CD4-positive, alpha-beta memory T cell (primary cell): ENCODE measurements around the gene PCGF3. TPM values are rescaled to one million over a fixed set of nuclear protein-coding genes. Genes with fewer than 3 reads are reported as not detected.
"Not testable (repeated sequence)": the region's sequence is repeated elsewhere in the genome, so short reads cannot be mapped to it uniquely, and the experiment has no call there.

Source experiments
- CTCF ChIA-PET: fragments of 350-600 bp; sonication (Branson Sonifier 250); formaldehyde crosslinking; loops from one replicate; lab custom pipeline; 2021; ENCODE audit warnings: inconsistent platforms; ENCODE audit not compliant: partially characterized antibody; lab: Charles Lee
- POLR2A ChIA-PET: fragments of 350-600 bp; sonication (Branson Sonifier 250); formaldehyde crosslinking; loops from one replicate; lab custom pipeline; 2021; ENCODE audit not compliant: partially characterized antibody; lab: Charles Lee
- DNase-seq, 5 donors: peaks; one replicate each; pipeline versions ENCODE4 v3.0.0 to v3.0.0-alpha.2; 2020 to 2022; ENCODE audit warnings: mixed read lengths in 1 of 5
- H3K27ac ChIP-seq: one replicate; pipeline ENCODE4 v1.7.0; 2013; ENCODE audit warnings: low read depth, low read length
- H3K27me3 ChIP-seq: 2 replicates; pipeline ENCODE4 v1.7.0; 2013; ENCODE audit warnings: mild to moderate bottlenecking, low read length, moderate library complexity; ENCODE audit not compliant: insufficient read depth
- H3K36me3 ChIP-seq: 2 replicates; pipeline ENCODE4 v1.7.0; 2013; ENCODE audit warnings: mild to moderate bottlenecking, low read length, moderate library complexity; ENCODE audit not compliant: insufficient read depth
- H3K4me1 ChIP-seq: 2 replicates; pipeline ENCODE4 v1.7.0; 2013; ENCODE audit warnings: mild to moderate bottlenecking, low read length, moderate library complexity; ENCODE audit not compliant: insufficient read depth
- H3K4me3 ChIP-seq, 2 donors: one replicate each; pipeline ENCODE4 v1.7.0; 2013; ENCODE audit warnings: low read length in 2 of 2, mild to moderate bottlenecking in 1 of 2
- H3K9me3 ChIP-seq, 2 donors: one replicate each; pipeline ENCODE4 v1.7.0; 2013; ENCODE audit warnings: low read length in 2 of 2, control low read depth in 1 of 2; ENCODE audit not compliant: control insufficient read depth in 1 of 2
- H3K27ac Mint-ChIP-seq, 7 donors: one replicate each; pipeline ENCODE4 v1.8.0; 2020 to 2021; ENCODE audit warnings: mixed read lengths in 7 of 7, mild to moderate bottlenecking in 6 of 7, inconsistent platforms in 3 of 7, moderate library complexity in 3 of 7
- H3K27me3 Mint-ChIP-seq, 2 donors: one replicate each; pipeline ENCODE4 v1.8.0; 2020 to 2021; ENCODE audit warnings: mixed read lengths in 2 of 2
- H3K36me3 Mint-ChIP-seq, 2 donors: one replicate each; pipeline ENCODE4 v1.8.0; 2020 to 2021; ENCODE audit warnings: mixed read lengths in 2 of 2, inconsistent platforms in 1 of 2, mild to moderate bottlenecking in 1 of 2
- H3K4me1 Mint-ChIP-seq, 4 donors: one replicate each; pipeline ENCODE4 v1.8.0; 2020 to 2021; ENCODE audit warnings: mixed read lengths in 4 of 4, mild to moderate bottlenecking in 1 of 4
- H3K4me3 Mint-ChIP-seq, 8 donors: one replicate each; pipeline ENCODE4 v1.8.0; 2020 to 2021; ENCODE audit warnings: mixed read lengths in 8 of 8, mild to moderate bottlenecking in 7 of 8, moderate library complexity in 6 of 8, inconsistent platforms in 3 of 8
- H3K9me3 Mint-ChIP-seq, 8 donors: one replicate each; pipeline ENCODE4 v1.8.0; 2020 to 2021; ENCODE audit warnings: mixed read lengths in 8 of 8, mild to moderate bottlenecking in 5 of 8, inconsistent platforms in 3 of 8, moderate library complexity in 1 of 8
- intact Hi-C: fragments of 100-400 bp; cut with micrococcal nuclease; formaldehyde crosslinking; loops from one replicate; pipeline ENCODE4 v1.15.1; 2023
- polyA plus RNA-seq, 2 donors: library from polyadenylated mRNA; unstranded; fragments of 300-500 nt; fragmentation: Illumina TruSeq; gene quantifications; one replicate each; pipeline ENCODE4 v1.2.3, GENCODE V29; 2021
- total RNA-seq, 2 experiments: library from RNA; stranded (reverse); gene quantifications; one replicate each; pipeline ENCODE4 v1.2.3, GENCODE V29; 2021

The PCGF3 gene
- total and polyA plus RNA-seq, 4 experiments from 2014 or later = 2.9 to 73.8 (median 35.6) TPM

DNA sequence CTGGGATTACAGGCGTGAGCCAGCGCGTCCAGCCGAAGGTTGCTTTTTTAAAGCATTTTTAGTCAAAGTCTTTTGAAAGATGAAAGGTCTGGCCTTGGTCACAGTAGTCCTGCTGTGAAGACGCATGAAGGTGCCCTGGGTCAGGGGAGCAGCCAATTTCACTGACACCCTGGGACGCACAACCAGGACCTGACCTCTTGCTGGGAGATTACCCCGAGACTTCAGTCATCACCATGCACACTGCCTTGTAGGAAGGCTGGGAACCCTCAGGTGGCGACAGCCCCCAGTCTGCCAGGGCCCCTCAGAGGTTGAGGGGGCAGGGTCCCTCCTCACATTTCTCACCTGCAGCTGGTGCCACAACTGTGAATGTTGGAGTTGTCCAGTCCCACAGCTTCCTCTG lies 67.1 kb downstream of the PCGF3 start:
- H3K27ac Mint-ChIP-seq = peak overlapping the region in 2 of 7 donors; percentile 19 to 48
- H3K27me3 ChIP-seq = no peaks in the 10 kb centered on the region
- peaks cover 0 to 2% (median 0%) of the 10 kb centered on the region in 8 donors for H3K9me3 Mint-ChIP-seq
- H3K4me1 ChIP-seq = peaks cover 41% of the 10 kb centered on the region
- DNase-seq = no peak
- H3K27me3 Mint-ChIP-seq = no peaks in the 10 kb centered on the region
- intact Hi-C loops = no loop called here
- H3K4me3 Mint-ChIP-seq = no peak overlapping the region
- H3K9me3 ChIP-seq = no peaks in the 10 kb centered on the region
- no peak overlapping the region for H3K4me3 ChIP-seq
- POLR2A ChIA-PET = interaction anchor here (0.8 kb wide), 1 partner anchor 9 kb away, joined by 3 read pairs; no protein-coding TSS in a partner anchor
- H3K27ac ChIP-seq = no peak overlapping the region
- peaks cover 12% of the 10 kb centered on the region for H3K36me3 ChIP-seq
- peaks cover 30 to 72% (median 51%) of the 10 kb centered on the region in 4 donors for H3K4me1 Mint-ChIP-seq
- CTCF ChIA-PET = interaction anchor here (0.5 kb wide), 1 partner anchor 578 kb away, joined by 3 read pairs; no protein-coding TSS in a partner anchor
- H3K36me3 Mint-ChIP-seq = peaks cover 45 to 53% of the 10 kb centered on the region in 2 donors

DNA sequence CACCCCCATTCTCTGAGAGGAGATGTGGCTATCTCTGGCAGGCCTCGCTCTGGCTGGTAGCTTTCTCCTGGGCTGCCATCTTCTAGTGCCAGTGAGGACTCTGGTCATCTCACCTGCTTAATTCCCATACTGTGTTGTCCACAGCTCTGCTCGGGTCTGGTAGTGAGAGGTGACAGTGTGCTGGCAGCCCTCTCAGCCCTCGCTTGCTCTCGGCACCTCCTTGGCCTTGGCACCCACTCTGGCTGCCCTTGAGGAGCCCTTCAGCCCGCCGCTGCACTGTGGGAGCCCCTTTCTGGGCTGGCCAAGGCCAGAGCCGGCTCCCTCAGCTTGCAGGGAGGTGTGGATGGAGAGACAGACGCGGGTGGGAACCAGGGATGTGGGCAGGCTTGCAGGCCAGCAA lies 67.6 kb downstream of the PCGF3 start:
- ChIA-PET CTCF (interaction anchor here (0.5 kb wide), 1 partner anchor 578 kb away, joined by 3 read pairs; no protein-coding TSS in a partner anchor), POLR2A (interaction anchor here (0.8 kb wide), 1 partner anchor 9 kb away, joined by 3 read pairs; no protein-coding TSS in a partner anchor)
- peaks cover 34 to 76% (median 55%) of the 10 kb centered on the region in 4 donors for H3K4me1 Mint-ChIP-seq
- H3K4me3 ChIP-seq = no peak overlapping the region
- no peaks in the 10 kb centered on the region for H3K27me3 Mint-ChIP-seq
- H3K36me3 Mint-ChIP-seq = peaks cover 49 to 56% of the 10 kb centered on the region in 2 donors
- peak overlapping the region in 1 of 7 donors; percentile 19 for H3K27ac Mint-ChIP-seq
- H3K27me3 ChIP-seq = no peaks in the 10 kb centered on the region
- no peak for DNase-seq
- H3K36me3 ChIP-seq = peaks cover 12% of the 10 kb centered on the region
- intact Hi-C loops = no loop called here
- H3K4me1 ChIP-seq = peaks cover 46% of the 10 kb centered on the region
- H3K4me3 Mint-ChIP-seq = no peak overlapping the region
- H3K9me3 Mint-ChIP-seq = peaks cover 0 to 2% (median 0%) of the 10 kb centered on the region in 8 donors
- no peak overlapping the region for H3K27ac ChIP-seq
- no peaks in the 10 kb centered on the region for H3K9me3 ChIP-seq

DNA sequence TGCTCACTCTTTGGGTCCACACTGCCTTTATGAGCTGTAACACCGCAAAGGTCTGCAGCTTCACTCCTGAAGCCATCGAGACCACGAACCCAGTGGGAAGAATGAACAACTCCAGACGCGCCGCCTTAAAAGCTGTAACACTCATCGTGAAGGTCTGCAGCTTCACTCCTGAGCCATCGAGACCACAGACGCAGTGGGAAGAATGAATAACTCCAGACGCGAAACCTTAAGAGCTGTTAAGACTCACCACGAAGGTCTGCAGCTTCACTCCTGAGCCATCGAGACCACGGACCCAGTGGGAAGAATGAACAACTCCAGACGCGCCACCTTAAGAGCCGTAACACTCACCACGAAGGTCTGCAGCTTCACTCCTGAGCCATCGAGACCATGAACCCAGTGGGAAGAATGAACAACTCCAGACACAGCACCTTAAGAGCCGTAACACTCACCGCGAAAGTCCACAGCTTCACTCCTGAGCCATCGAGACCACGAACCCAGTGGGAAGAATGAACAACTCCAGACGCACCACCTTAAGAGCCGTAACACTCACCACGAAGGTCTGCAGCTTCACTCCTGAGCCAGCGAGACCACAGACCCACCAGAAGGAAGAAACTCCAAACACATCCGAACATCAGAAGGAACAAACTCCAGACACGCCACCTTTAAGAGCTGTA lies 68.9 kb downstream of the PCGF3 start:
- H3K27me3 Mint-ChIP-seq, DNase-seq, H3K4me3 ChIP-seq, H3K27ac ChIP-seq, H3K9me3 Mint-ChIP-seq, H3K27me3 ChIP-seq, intact Hi-C loops, H3K9me3 ChIP-seq: not testable (repeated sequence)
- Mint-ChIP-seq H3K4me1 (peaks cover 36 to 84% (median 60%) of the 10 kb centered on the region in 4 donors), H3K27ac (peak overlapping the region; percentile 33 to 85 (median 77)), H3K36me3 (peaks cover 47 to 55% of the 10 kb centered on the region in 2 donors), H3K4me3 (peak overlapping the region; percentile 41 to 79 (median 62))
- Histone ChIP-seq H3K36me3 (peaks cover 15% of the 10 kb centered on the region), H3K4me1 (peaks cover 59% of the 10 kb centered on the region)
- CTCF ChIA-PET = interaction anchor here (1.0 to 1.4 kb wide), 2 partner anchors 10 to 32 kb away, joined by 3 read pairs; no protein-coding TSS in a partner anchor
- POLR2A ChIA-PET = interaction anchor here (1.1 kb wide), 1 partner anchor 11 kb away, joined by 4 read pairs; no protein-coding TSS in a partner anchor

DNA sequence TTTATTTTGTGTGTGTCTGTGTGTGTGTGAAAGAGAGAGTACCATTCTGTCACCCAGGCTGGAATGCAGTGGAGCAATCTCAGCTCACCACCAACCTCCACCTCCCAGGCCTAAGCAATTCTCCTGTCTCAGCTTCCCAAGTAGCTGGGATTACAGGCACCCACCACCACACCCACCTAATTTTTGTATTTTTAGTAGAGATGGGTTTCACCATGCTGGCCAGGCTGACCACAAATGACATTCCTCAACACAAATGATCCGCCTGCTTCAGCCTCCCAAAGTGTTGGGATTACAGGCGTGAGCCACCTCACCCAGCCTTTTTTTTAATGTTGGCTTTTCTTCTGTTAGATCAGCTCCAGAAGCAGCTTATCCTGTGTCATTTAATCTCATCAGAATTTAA lies 69.9 kb downstream of the PCGF3 start:
- H3K4me3 ChIP-seq, H3K27me3 ChIP-seq, intact Hi-C loops, H3K9me3 Mint-ChIP-seq, H3K27ac ChIP-seq, DNase-seq, H3K9me3 ChIP-seq, H3K27me3 Mint-ChIP-seq: not testable (repeated sequence)
- peaks cover 34 to 84% (median 59%) of the 10 kb centered on the region in 4 donors for H3K4me1 Mint-ChIP-seq
- H3K36me3 ChIP-seq = peaks cover 12% of the 10 kb centered on the region
- H3K27ac Mint-ChIP-seq = peak overlapping the region in 4 of 7 donors; percentile 62 to 85 (median 69)
- H3K4me1 ChIP-seq = peaks cover 68% of the 10 kb centered on the region
- peaks cover 44 to 54% of the 10 kb centered on the region in 2 donors for H3K36me3 Mint-ChIP-seq
- peak overlapping the region in 3 of 8 donors; percentile 42 to 57 (median 48) for H3K4me3 Mint-ChIP-seq
- ChIA-PET CTCF (interaction anchor here (1.0 to 1.4 kb wide), 2 partner anchors 9 to 33 kb away, joined by 3 read pairs; no protein-coding TSS in a partner anchor), POLR2A (interaction anchor here (1.1 to 1.2 kb wide), 2 partner anchors 11 to 12 kb away, joined by 3 to 4 read pairs; no protein-coding TSS in a partner anchor)

DNA sequence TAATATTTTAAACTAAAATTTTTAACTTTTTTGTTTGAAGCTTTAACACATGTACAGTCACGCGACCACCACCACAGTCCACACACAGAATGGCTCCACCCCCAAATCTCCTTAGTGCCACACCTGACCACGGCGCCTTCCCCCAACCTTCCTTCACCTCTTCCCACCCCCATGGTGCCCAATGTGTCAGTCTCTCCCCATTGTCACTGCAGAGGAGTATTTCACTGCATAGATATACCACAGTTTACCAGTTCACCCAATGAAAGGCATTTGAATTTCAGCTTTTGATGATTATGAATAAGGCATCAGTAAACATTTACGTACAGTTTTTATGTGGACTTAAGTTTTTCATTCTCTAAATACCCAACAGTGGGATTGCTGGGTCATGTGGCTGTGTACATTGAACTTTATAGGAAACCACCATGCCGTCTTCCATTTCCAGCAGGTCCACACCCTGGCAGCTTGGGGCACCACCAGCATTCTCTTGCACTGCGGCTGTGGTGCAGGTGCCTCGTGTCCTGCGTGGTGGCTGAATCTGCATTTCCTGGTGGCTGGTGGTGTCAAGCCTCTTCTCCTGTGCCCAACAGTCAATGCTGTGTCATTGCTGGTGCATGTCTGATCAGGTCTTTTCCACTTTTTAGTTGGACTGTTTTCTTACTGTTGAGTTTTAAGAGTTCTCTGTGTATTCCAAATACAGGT lies 71.3 kb downstream of the PCGF3 start:
- H3K27me3 ChIP-seq = no peaks in the 10 kb centered on the region
- Mint-ChIP-seq H3K4me3 (peak overlapping the region in 5 of 8 donors; percentile 22 to 65 (median 26)), H3K27me3 (no peaks in the 10 kb centered on the region), H3K4me1 (peaks cover 34 to 82% (median 60%) of the 10 kb centered on the region in 4 donors), H3K27ac (peak overlapping the region in 6 of 7 donors; percentile 29 to 86 (median 70)), H3K36me3 (peaks cover 39 to 56% of the 10 kb centered on the region in 2 donors), H3K9me3 (peaks cover 0 to 4% (median 0%) of the 10 kb centered on the region in 8 donors)
- H3K9me3 ChIP-seq = no peaks in the 10 kb centered on the region
- POLR2A ChIA-PET = interaction anchor here (0.7 kb wide), 1 partner anchor 47 kb away, joined by 3 read pairs; no protein-coding TSS in a partner anchor
- DNase-seq = no peak
- peaks cover 12% of the 10 kb centered on the region for H3K36me3 ChIP-seq
- CTCF ChIA-PET = interaction anchor here (0.7 kb wide), 1 partner anchor 9 kb away, joined by 3 read pairs; no protein-coding TSS in a partner anchor
- peaks cover 74% of the 10 kb centered on the region for H3K4me1 ChIP-seq
- H3K27ac ChIP-seq = no peak overlapping the region
- intact Hi-C loops = no loop called here
- no peak overlapping the region for H3K4me3 ChIP-seq

DNA sequence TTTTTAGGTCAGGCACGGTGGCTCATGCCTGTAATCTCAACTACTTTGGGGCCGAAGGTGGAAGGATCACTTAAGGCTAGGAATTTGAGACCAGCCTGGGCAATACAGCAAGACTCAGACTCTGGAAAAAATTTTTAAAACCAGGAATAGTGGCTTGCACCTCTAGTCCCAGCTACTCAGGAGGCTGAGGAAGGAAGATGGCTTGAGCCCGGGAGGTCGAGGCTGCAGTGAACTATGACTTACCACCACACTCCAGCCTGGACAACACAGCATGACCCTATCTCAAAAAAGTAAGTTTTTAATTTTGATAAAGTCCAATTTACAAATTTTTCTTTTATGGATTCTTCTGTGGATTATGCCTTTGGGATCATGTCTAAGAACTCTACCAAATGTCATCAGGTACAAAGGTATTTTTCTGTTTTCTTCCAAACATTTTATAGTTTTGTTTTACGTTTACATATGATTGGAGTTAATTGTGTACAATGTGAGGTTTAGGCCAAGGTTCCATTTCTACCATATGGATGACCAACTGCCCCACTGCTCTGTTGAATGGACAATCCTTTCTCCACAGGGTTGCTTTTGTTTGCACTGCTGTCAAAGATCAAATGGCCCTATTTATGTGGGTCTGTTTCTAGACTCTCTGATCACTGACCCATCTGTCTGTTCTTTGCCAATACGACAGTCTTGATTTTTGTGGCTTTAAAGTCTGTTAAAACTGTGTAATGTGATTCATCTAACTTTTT lies 72.1 kb downstream of the PCGF3 start:
- Mint-ChIP-seq H3K9me3 (peaks cover 0 to 8% (median 0%) of the 10 kb centered on the region in 8 donors), H3K27ac (peak overlapping the region in 3 of 7 donors; percentile 25 to 86 (median 29)), H3K36me3 (peaks cover 36 to 55% of the 10 kb centered on the region in 2 donors), H3K4me3 (peak overlapping the region in 5 of 8 donors; percentile 0 to 65 (median 25)), H3K27me3 (no peaks in the 10 kb centered on the region), H3K4me1 (peaks cover 35 to 84% (median 64%) of the 10 kb centered on the region in 4 donors)
- CTCF ChIA-PET = no interaction called here
- POLR2A ChIA-PET = no interaction called here
- H3K4me1 ChIP-seq = peaks cover 78% of the 10 kb centered on the region
- H3K4me3 ChIP-seq = no peak overlapping the region
- no peak for DNase-seq
- H3K9me3 ChIP-seq = no peaks in the 10 kb centered on the region
- no peaks in the 10 kb centered on the region for H3K27me3 ChIP-seq
- no peak overlapping the region for H3K27ac ChIP-seq
- peaks cover 12% of the 10 kb centered on the region for H3K36me3 ChIP-seq
- intact Hi-C loops = no loop called here
